Activated T-helper 1 cell treated with anti-CD3 and anti-CD28 coated beads, Interleukin-12 subunit alpha, Interleukin-12 subunit beta, Interleukin-2, Interleukin-4 antibody, amounts not matched to agents 30 ng/mL and 10 ng/mL and 1 ng/mL, durations not matched to agents 14 hours and 24 hours and 36 hours (primary cell): ENCODE results near the gene UBE2D4. TPM values are rescaled to one million over a fixed set of nuclear protein-coding genes. Genes with fewer than 3 reads are reported as not detected.

Experiments used
- DNase-seq: peaks from one replicate; pipeline ENCODE4 v3.0.0; 2021; ENCODE audit warnings: low spot score
- H3K27ac Mint-ChIP-seq: one replicate; pipeline ENCODE4 v1.8.0; 2021; ENCODE audit warnings: mild to moderate bottlenecking, mixed read lengths
- H3K27me3 Mint-ChIP-seq: one replicate; pipeline ENCODE4 v1.8.0; 2022; ENCODE audit warnings: mild to moderate bottlenecking, moderate library complexity, mixed read lengths; ENCODE audit not compliant: insufficient read depth
- H3K36me3 Mint-ChIP-seq: one replicate; pipeline ENCODE4 v1.8.0; 2021; ENCODE audit warnings: low read depth, mixed read lengths
- H3K4me1 Mint-ChIP-seq: one replicate; pipeline ENCODE4 v1.8.0; 2021; ENCODE audit warnings: low read depth, mixed read lengths
- H3K4me3 Mint-ChIP-seq: one replicate; pipeline ENCODE4 v1.8.0; 2021; ENCODE audit warnings: mild to moderate bottlenecking, moderate library complexity, mixed read lengths
- H3K9me3 Mint-ChIP-seq: one replicate; pipeline ENCODE4 v1.8.0; 2021; ENCODE audit warnings: mixed read lengths
- intact Hi-C: fragments of 100-400 bp; cut with micrococcal nuclease; formaldehyde crosslinking; loops from one replicate; pipeline ENCODE4 v1.15.1; 2024
- total RNA-seq: library from RNA; stranded (reverse); gene quantifications from 2 replicates; pipeline ENCODE4 v1.2.3, GENCODE V29; 2022

Gene UBE2D4
- 15.3 and 17.7 TPM in 2 replicates for total RNA-seq

DNA sequence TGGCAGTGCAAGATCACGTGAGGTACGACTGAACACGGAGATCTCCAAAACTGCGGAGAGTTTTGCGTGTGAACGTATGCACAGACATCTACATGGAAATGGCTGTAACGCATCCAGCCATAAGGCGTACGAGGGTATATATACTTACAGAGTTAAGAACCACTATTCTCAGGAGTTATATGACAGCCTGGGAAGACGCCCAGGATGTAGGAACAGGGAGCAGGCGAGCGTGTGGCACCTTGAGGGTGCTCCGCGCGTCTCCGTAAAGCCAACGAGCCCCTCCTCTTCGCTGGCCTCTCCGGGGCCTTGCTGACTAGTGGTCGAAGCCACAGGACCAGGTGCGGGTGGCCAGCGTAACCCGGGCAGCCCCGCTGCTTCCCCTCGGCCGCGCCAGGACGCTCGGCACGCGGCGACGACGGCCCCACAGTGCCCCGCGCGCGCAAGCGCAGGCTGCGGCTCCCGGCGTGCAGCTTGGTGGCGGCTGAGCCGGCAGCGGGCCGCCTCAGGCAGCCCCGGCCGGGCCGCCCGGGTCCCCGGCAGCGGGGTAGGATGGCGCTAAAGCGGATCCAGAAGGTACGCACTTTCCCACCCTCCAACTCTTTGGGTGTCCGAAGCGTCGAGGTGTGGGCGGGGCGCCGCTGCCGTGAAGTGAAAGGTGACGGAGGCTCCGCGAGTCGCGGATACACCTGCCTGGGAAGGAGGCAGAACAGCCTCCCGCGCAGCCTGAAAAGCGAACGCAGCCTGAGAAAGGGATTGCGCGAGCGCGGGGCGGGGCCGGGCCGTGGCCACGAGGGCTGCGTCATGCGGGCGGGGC lies at the start of gene UBE2D4:
UBE2D4 (plus strand) TSS at position 453 of the 814 bp plus-strand sequence; CDS start at position 550, 97 bp downstream.
- peaks cover 10% of the 10 kb centered on the region for H3K36me3 Mint-ChIP-seq
- H3K27ac Mint-ChIP-seq, result peak within 1 kb of the TSS; percentile 97
- no peaks in the 10 kb centered on the region for H3K9me3 Mint-ChIP-seq
- peaks cover 30% of the 10 kb centered on the region for H3K4me1 Mint-ChIP-seq
- intact Hi-C loops, result loop anchor here (1.0 to 10.0 kb wide), 10 partner anchors 20 to 991 kb away; partner anchors contain the start of genes COA1, MRPL32, MRPS24 and POLD2
- H3K27me3 Mint-ChIP-seq, result peaks cover 2% of the 10 kb centered on the region
- H3K4me3 Mint-ChIP-seq, result peak within 1 kb of the TSS; percentile 95
- peak; percentile 88 for DNase-seq

GRCh38 chr7:43876976-43877745 lies 49.1 kb upstream of the UBE2D4 start:
- DNase-seq, result no peak
- no peak overlapping the region for H3K27ac Mint-ChIP-seq
- no peaks in the 10 kb centered on the region for H3K27me3 Mint-ChIP-seq
- no peaks in the 10 kb centered on the region for H3K4me1 Mint-ChIP-seq
- H3K4me3 Mint-ChIP-seq, result no peak overlapping the region
- peaks cover 34% of the 10 kb centered on the region for H3K36me3 Mint-ChIP-seq
- intact Hi-C loops, result no loop called here
- peaks cover 3% of the 10 kb centered on the region for H3K9me3 Mint-ChIP-seq

GRCh38 chr7:43877968-43878864 lies 48.0 kb upstream of the UBE2D4 start:
- H3K36me3 Mint-ChIP-seq, result peaks cover 38% of the 10 kb centered on the region
- H3K27ac Mint-ChIP-seq, result no peak overlapping the region
- peaks cover 3% of the 10 kb centered on the region for H3K9me3 Mint-ChIP-seq
- intact Hi-C loops, result no loop called here
- H3K4me1 Mint-ChIP-seq, result no peaks in the 10 kb centered on the region
- DNase-seq, result no peak
- no peak overlapping the region for H3K4me3 Mint-ChIP-seq
- no peaks in the 10 kb centered on the region for H3K27me3 Mint-ChIP-seq

DNA sequence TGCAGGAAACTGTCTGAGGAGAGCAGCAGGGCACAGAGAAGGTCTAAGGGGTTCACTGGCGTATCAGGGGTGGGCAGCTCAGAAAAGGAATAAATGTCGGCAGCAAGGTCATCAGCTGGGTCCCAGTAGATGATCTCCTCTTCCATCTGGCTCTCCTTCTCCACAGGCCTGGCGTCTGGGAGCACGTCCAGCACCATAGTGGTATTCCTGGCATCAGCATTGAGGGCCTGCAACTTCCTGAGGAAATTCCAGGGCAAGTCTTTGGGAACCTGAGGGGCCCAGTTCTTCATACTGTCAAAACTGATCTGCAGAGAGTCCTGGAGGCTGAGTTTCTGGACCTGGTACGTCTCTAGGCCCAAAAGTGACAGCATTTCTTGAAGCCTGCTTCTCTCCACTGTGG lies 47.4 kb upstream of the UBE2D4 start:
- H3K9me3 Mint-ChIP-seq, result peaks cover under 1% of the 10 kb centered on the region
- H3K27me3 Mint-ChIP-seq, result no peaks in the 10 kb centered on the region
- peaks cover 37% of the 10 kb centered on the region for H3K36me3 Mint-ChIP-seq
- no peak for DNase-seq
- no peaks in the 10 kb centered on the region for H3K4me1 Mint-ChIP-seq
- no peak overlapping the region for H3K4me3 Mint-ChIP-seq
- H3K27ac Mint-ChIP-seq, result no peak overlapping the region
- intact Hi-C loops, result no loop called here

- no peak overlapping the region for H3K4me3 Mint-ChIP-seq
- no peaks in the 10 kb centered on the region for H3K9me3 Mint-ChIP-seq
- peaks cover 38% of the 10 kb centered on the region for H3K36me3 Mint-ChIP-seq
- no peak overlapping the region for H3K27ac Mint-ChIP-seq
- intact Hi-C loops, result no loop called here
- no peak for DNase-seq
- H3K27me3 Mint-ChIP-seq, result no peaks in the 10 kb centered on the region
- H3K4me1 Mint-ChIP-seq, result no peaks in the 10 kb centered on the region
These were observed 46.8 kb upstream of the UBE2D4 start for GRCh38 chr7:43879477-43879876.

DNA sequence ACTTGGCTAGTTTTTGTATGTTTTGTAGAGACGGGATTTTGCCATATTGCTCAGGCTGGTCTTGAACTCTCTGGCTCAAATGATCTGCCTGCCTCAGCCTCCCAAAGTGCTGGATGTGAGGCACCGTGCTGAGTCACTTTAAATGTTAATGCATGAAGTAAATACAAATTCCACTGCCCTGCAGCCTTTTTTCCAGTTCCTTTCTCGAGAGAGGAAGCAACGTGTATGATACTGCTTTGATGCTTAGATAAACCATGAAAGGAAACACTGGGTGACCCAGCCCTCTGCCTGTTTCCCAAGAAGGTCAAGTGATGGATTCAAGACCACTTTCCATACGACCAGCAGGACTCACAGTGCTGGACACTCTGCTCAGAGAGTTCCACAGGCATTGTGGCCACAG lies 45.6 kb upstream of the UBE2D4 start:
- Mint-ChIP-seq H3K27ac (no peak overlapping the region), H3K4me1 (no peaks in the 10 kb centered on the region), H3K36me3 (peaks cover 34% of the 10 kb centered on the region), H3K4me3 (no peak overlapping the region), H3K9me3 (no peaks in the 10 kb centered on the region), H3K27me3 (no peaks in the 10 kb centered on the region)
- intact Hi-C loops, result no loop called here
- DNase-seq, result no peak

DNA sequence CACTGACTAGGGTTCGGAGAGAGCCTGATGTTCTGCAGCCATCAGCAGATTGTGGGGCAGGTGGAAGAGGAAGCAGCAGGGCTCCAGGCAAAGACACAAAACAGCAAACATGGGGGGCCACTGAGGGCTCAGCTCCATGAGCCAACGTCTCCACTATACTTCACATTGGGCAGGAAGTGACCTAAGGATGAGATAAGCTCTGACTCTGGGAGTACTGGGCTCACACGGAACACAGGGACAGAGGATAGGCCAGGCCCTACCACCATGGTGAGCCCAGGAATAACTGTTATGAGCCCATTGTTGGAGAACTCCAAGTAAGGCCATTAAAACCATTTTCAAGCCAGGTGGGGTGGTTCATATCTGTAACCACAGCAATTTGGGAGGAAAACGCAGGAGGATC lies 42.0 kb upstream of the UBE2D4 start:
- H3K9me3 Mint-ChIP-seq, result no peaks in the 10 kb centered on the region

GRCh38 chr7:43884617-43885016 lies 41.6 kb upstream of the UBE2D4 start:
- intact Hi-C loops, result no loop called here
- no peak overlapping the region for H3K27ac Mint-ChIP-seq
- no peaks in the 10 kb centered on the region for H3K27me3 Mint-ChIP-seq
- H3K4me1 Mint-ChIP-seq, result peaks cover 7% of the 10 kb centered on the region
- H3K36me3 Mint-ChIP-seq, result peaks cover 28% of the 10 kb centered on the region
- no peak for DNase-seq
- no peak overlapping the region for H3K4me3 Mint-ChIP-seq
- no peaks in the 10 kb centered on the region for H3K9me3 Mint-ChIP-seq

More for the DNA sequence above, 42.0 kb upstream of the UBE2D4 start:
- no peak overlapping the region for H3K27ac Mint-ChIP-seq
- no peak overlapping the region for H3K4me3 Mint-ChIP-seq
- no peaks in the 10 kb centered on the region for H3K27me3 Mint-ChIP-seq
- no peak for DNase-seq
- H3K4me1 Mint-ChIP-seq, result peaks cover 3% of the 10 kb centered on the region
- intact Hi-C loops, result no loop called here
- peaks cover 28% of the 10 kb centered on the region for H3K36me3 Mint-ChIP-seq

DNA sequence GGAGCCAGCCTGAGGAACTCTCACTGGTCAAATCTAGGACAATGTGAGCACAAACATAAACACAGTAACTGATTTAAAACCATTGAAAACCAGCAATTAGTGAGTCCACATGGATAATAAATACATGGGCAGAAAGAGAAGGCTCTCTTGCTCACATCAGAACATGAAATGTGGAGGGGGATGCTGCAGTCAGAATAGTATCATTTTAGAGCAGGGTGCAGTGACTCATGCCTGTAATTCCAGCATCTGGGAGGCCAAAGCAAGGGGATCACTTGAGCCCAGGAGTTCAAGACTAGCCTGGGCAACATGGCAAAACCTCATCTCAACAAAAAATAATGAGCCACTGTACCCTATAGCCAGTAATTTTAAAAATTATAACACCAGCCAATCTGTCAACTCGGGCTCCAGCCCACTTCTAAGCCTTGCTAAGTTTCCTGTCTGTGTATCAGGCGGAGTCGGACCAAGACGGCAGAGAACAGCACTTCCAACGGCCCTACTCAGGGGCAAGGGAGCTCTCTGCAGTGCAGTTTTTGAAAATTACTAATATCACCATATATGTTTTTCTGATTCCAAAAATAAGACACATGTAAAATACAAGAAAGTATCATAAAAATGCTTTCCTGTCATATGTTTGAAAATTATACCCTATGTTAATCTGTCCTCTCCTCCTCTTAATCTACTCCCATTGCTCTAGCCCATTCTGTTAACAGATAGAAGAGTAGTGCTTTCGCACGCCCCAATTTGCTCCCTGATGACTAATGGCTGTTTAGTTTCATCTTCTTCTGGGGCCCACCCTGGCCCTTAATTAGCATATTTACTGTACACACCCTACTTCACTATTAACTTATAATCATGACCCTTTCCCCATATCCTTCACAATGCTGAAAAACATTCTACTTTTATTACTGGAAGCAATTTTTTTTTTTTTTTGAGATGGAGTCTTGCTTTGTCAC lies 37.0 kb upstream of the UBE2D4 start:
- Mint-ChIP-seq H3K4me3 (no peak overlapping the region), H3K4me1 (peaks cover 18% of the 10 kb centered on the region), H3K27me3 (no peaks in the 10 kb centered on the region), H3K27ac (no peak overlapping the region), H3K9me3 (no peaks in the 10 kb centered on the region), H3K36me3 (peaks cover 7% of the 10 kb centered on the region)
- DNase-seq, result no peak
- intact Hi-C loops, result no loop called here

GRCh38 chr7:43890468-43890867 lies 35.8 kb upstream of the UBE2D4 start:
- H3K27ac Mint-ChIP-seq, result no peak overlapping the region
- no peaks in the 10 kb centered on the region for H3K9me3 Mint-ChIP-seq
- peaks cover 18% of the 10 kb centered on the region for H3K4me1 Mint-ChIP-seq
- H3K27me3 Mint-ChIP-seq, result no peaks in the 10 kb centered on the region
- DNase-seq, result no peak
- intact Hi-C loops, result no loop called here
- H3K4me3 Mint-ChIP-seq, result no peak overlapping the region
- peaks cover 10% of the 10 kb centered on the region for H3K36me3 Mint-ChIP-seq

DNA sequence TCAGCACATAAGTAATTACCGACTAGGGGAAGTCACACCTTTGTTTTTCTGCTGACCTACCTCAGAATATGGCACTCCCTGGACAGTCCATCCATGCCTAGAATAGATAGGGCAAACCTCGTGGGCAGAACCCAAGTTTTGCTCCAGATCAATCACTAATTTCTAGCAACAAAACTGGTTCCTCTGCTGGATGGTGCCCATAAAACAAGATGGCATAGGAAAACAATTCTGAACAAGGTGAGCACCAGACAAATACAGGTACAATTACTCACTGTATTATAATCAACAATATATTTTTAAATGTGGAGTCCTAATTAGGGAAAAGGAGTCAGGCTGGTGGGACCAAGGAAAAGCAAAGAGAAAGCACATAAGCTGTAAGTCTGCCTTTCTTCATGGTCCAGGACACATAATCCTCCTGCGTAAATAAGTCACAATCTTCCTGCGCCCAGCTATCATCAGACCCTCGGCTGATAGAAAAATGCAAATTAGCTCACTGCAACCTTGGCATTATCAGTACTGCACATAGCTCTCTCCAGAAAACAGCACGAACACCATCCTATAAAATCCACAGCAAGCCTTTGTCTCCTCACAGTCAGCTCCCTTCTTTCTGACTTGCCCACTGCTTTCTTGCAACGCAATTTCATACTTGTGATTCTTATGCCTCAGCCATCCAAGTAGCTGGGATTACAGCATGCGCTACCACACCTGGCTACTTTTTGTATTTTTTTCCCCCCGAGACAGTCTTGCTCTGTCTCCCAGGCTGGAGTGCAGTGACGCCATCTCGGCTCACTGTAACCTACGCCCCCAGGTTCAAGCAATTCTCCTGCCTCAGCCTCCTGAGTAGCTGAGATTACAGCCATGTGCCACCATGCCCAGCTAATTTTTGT lies 34.9 kb upstream of the UBE2D4 start:
- no peak overlapping the region for H3K4me3 Mint-ChIP-seq
- H3K9me3 Mint-ChIP-seq, result no peaks in the 10 kb centered on the region
- H3K36me3 Mint-ChIP-seq, result peaks cover 12% of the 10 kb centered on the region
- intact Hi-C loops, result no loop called here
- DNase-seq, result no peak
- H3K4me1 Mint-ChIP-seq, result peaks cover 18% of the 10 kb centered on the region
- no peak overlapping the region for H3K27ac Mint-ChIP-seq
- no peaks in the 10 kb centered on the region for H3K27me3 Mint-ChIP-seq
